HCT116 (cell line): ENCODE data around the gene PYGO2. TPM values are rescaled to one million over a fixed set of nuclear protein-coding genes. Genes with fewer than 3 reads are reported as not detected.
A peak's percentile ranks its signal among the peaks of the same experiment; 100 is the strongest.

ENCODE experiments used
- ATAC-seq: fragments of 200-7000 bp; cut with Tn5 transposase; 2 replicates; pipeline ENCODE4 v1.9.1; 2020; ENCODE audit warnings: mild to moderate bottlenecking, moderate library complexity
- BruUV-seq: library from RNA; stranded (reverse); fragments of 400-500 nt; replicated peaks from 2 replicates; lab custom pipeline; 2021; lab: Mats Ljungman, UMichigan
- CTCF ChIA-PET: fragments of 300-600 bp; sonication (Branson Sonifier 250); formaldehyde crosslinking; loops from one replicate; lab custom pipeline; 2021; ENCODE audit warnings: antibody characterized with exemption; lab: Charles Lee
- POLR2A ChIA-PET: fragments of 300-600, 350-600 bp; sonication (Branson Sonifier 250); formaldehyde crosslinking; loops from one replicate; lab custom pipeline; 2021; ENCODE audit warnings: antibody characterized with exemption; lab: Charles Lee
- RAD21 ChIA-PET, 2 experiments: fragments of 300-600 bp; sonication (Branson Sonifier 250); formaldehyde crosslinking; loops; one replicate each; lab custom pipeline; 2023; ENCODE audit warnings: low total read pairs in 2 of 2; ENCODE audit not compliant: uncharacterized antibody in 2 of 2, unreplicated experiment in 2 of 2, low non-redundant PET in 1 of 2; lab: Charles Lee
- DNase-seq: peaks from one replicate; pipeline ENCODE4 v3.0.0-alpha.2; 2010; ENCODE audit warnings: low read depth, low spot score
- H2AFZ ChIP-seq: fragments of 200-600 bp; shearing (Covaris generic), sonication (generic); 2 replicates; pipeline ENCODE4 v1.6.1; 2017; ENCODE audit warnings: low read depth, mixed run types, mixed read lengths, antibody characterized with exemption, low read length; ENCODE audit not compliant: poor library complexity, severe bottlenecking
- H3K27ac ChIP-seq: 2 replicates; pipeline ENCODE4 v1.5.1; 2012; ENCODE audit warnings: low read depth, low read length
- H3K27me3 ChIP-seq: fragments of 200-600 bp; sonication (generic); 2 replicates; pipeline ENCODE4 v1.6.1; 2016; ENCODE audit warnings: mixed run types, low read length, mixed read lengths; ENCODE audit not compliant: insufficient read depth
- H3K36me3 ChIP-seq, 2 experiments: fragments of 200-500 bp in 1 of 2; fragments of 200-600 bp in 1 of 2; sonication (Bioruptor generic) in 1 of 2; sonication (generic) in 1 of 2; 2 replicates each; pipeline versions ENCODE4 v1.5.1 to v1.6.1; 2014 to 2016; ENCODE audit warnings: low read length in 2 of 2, inconsistent platforms in 1 of 2, mixed read lengths in 1 of 2, mixed run types in 1 of 2; ENCODE audit not compliant: insufficient read depth in 2 of 2, control insufficient read depth in 1 of 2
- H3K4me1 ChIP-seq, 2 experiments: fragments of 200-600 bp in 1 of 2; sonication (generic) in 1 of 2; 2 replicates each; pipeline versions ENCODE4 v1.5.1 to v1.6.1; 2012 to 2017; ENCODE audit warnings: low read length in 2 of 2, inconsistent platforms in 1 of 2, mild to moderate bottlenecking in 1 of 2, mixed read lengths in 1 of 2, mixed run types in 1 of 2, moderate library complexity in 1 of 2; ENCODE audit not compliant: insufficient read depth in 2 of 2, control insufficient read depth in 1 of 2
- H3K4me2 ChIP-seq: fragments of 200-600 bp; sonication (generic); 2 replicates; pipeline ENCODE4 v1.6.1; 2017; ENCODE audit warnings: mixed run types, low read length, mixed read lengths
- H3K4me3 ChIP-seq, 2 experiments: fragments of 200-600 bp in 1 of 2; sonication (generic) in 1 of 2; replicated peaks in 1 of 2; 2 replicates each; pipeline ENCODE4 v1.5.1; 2011 to 2016; ENCODE audit warnings: low read length in 2 of 2, control low read depth in 1 of 2, low read depth in 1 of 2, mild to moderate bottlenecking in 1 of 2, mixed read lengths in 1 of 2, mixed run types in 1 of 2
- H3K79me2 ChIP-seq: fragments of 200-600 bp; sonication (generic); 2 replicates; pipeline ENCODE4 v1.6.1; 2017; ENCODE audit warnings: mild to moderate bottlenecking, mixed run types, low read length, moderate library complexity, mixed read lengths; ENCODE audit not compliant: insufficient read depth
- H3K9ac ChIP-seq: fragments of 200-600 bp; sonication (generic); 2 replicates; pipeline ENCODE4 v1.6.1; 2016; ENCODE audit warnings: low read length, mixed read lengths
- H3K9me2 ChIP-seq: fragments of 200-600 bp; sonication (generic), shearing (Covaris generic); 2 replicates; pipeline ENCODE4 v1.6.1; 2017; ENCODE audit warnings: mixed run types, mild to moderate bottlenecking, moderate library complexity; ENCODE audit not compliant: insufficient read depth
- H3K9me3 ChIP-seq, 2 experiments: fragments of 200-500 bp in 1 of 2; fragments of 200-600 bp in 1 of 2; sonication (Bioruptor generic) in 1 of 2; sonication (generic) in 1 of 2; 2 replicates each; pipeline ENCODE4 v1.6.1; 2014 to 2017; ENCODE audit warnings: low read length in 2 of 2, mixed read lengths in 2 of 2, inconsistent platforms in 1 of 2, low read depth in 1 of 2, mild to moderate bottlenecking in 1 of 2, mixed run types in 1 of 2, moderate library complexity in 1 of 2; ENCODE audit not compliant: control insufficient read depth in 1 of 2, insufficient read depth in 1 of 2
- H4K20me1 ChIP-seq: fragments of 200-600 bp; sonication (generic), shearing (Covaris generic); 2 replicates; pipeline ENCODE4 v1.6.1; 2017; ENCODE audit warnings: mixed run types, mild to moderate bottlenecking, moderate library complexity; ENCODE audit not compliant: insufficient read depth
- ATF3 ChIP-seq: IDR thresholded peaks from 2 replicates; pipeline ENCODE4 v1.6.1; 2012
- CEBPB ChIP-seq: IDR thresholded peaks from 2 replicates; pipeline ENCODE4 v1.6.1; 2012; ENCODE audit warnings: low read depth
- EGR1 ChIP-seq: IDR thresholded peaks from 2 replicates; pipeline ENCODE4 v1.6.1; 2012; ENCODE audit warnings: low read depth
- MAX ChIP-seq: IDR thresholded peaks from 2 replicates; pipeline ENCODE4 v1.6.1; 2012
- POLR2A ChIP-seq: IDR thresholded peaks from 2 replicates; pipeline ENCODE4 v1.7.0; 2011; ENCODE audit warnings: borderline replicate concordance; ENCODE audit not compliant: insufficient read depth, insufficient read length; ENCODE audit errors: extremely low read depth
- RAD21 ChIP-seq: IDR thresholded peaks from 2 replicates; pipeline ENCODE4 v1.6.1; 2012; ENCODE audit warnings: low read depth, mild to moderate bottlenecking
- REST ChIP-seq: IDR thresholded peaks from 2 replicates; pipeline ENCODE4 v1.6.1; 2012; ENCODE audit warnings: low read depth
- SRF ChIP-seq: IDR thresholded peaks from 2 replicates; pipeline ENCODE4 v1.6.1; 2012; ENCODE audit warnings: low read depth
- intact Hi-C: fragments of 100-400 bp; cut with micrococcal nuclease; formaldehyde crosslinking; loops from 2 replicates; pipeline ENCODE4 v1.10.0; 2022
- total RNA-seq: library from RNA; stranded (reverse); gene quantifications from one replicate; pipeline ENCODE4 v1.2.1, GENCODE V29; 2021; ENCODE audit not compliant: unreplicated experiment

The PYGO2 gene
- total RNA-seq, 1 experiment from 2014 or later = 37.2 TPM

GRCh38 chr1:154982897-154983648 lies 21.5 kb upstream of the PYGO2 start, which contains the start of gene FLAD1 (continued):
- TF ChIP-seq RAD21 = no peak
- TF ChIP-seq EGR1 = no peak
- no peak for TF ChIP-seq SRF
- TF ChIP-seq ATF3 = no peak

- peak overlapping the region; percentile 70 for H3K27ac ChIP-seq
- intact Hi-C loops = no loop called here
- peak overlapping the region; percentile 93 for H3K4me2 ChIP-seq
- no peaks in the 10 kb centered on the region for H3K9me3 ChIP-seq
- peak overlapping the region; percentile 90 for H3K9ac ChIP-seq
- ATAC-seq (no peak), DNase-seq (no peak)
- H3K79me2 ChIP-seq = peaks cover 75% of the 10 kb centered on the region
- H3K36me3 ChIP-seq = peaks cover 17 to 27% of the 10 kb centered on the region in 2 experiments
- POLR2A ChIA-PET = interaction anchor here (3.3 to 3.7 kb wide), 2 partner anchors 10 to 12 kb away, joined by 15 to 46 read pairs; partner anchors contain the start of genes LENEP and SHC1
- no peak overlapping the region for H2AFZ ChIP-seq
- no peaks in the 10 kb centered on the region for H3K9me2 ChIP-seq
- no peak for TF ChIP-seq REST
- no peak for TF ChIP-seq CEBPB
- no peak for TF ChIP-seq MAX
- TF ChIP-seq POLR2A = no peak
- TF ChIP-seq, all 23 proteins: peak for 0
- TSS peak; percentile 99 for BruUV-seq
- ChIA-PET CTCF (interaction anchor here (1.1 to 3.2 kb wide), 5 partner anchors 8 to 211 kb away, joined by 4 to 25 read pairs (median 4); partner anchors contain the start of genes CKS1B and LENEP), RAD21 (no interaction called here)
- H4K20me1 ChIP-seq = no peaks in the 10 kb centered on the region
- peaks cover 10 to 34% of the 10 kb centered on the region in 2 experiments; a peak in 3 of 4 replicates for H3K4me1 ChIP-seq
- no peaks in the 10 kb centered on the region for H3K27me3 ChIP-seq
- H3K4me3 ChIP-seq = peak overlapping the region; percentile 41 to 84
Measured at GRCh38 chr1:154982341-154982740, 20.8 kb upstream of the PYGO2 start.
